ENCODE results near the gene SIRT5.

SIRT5 gene

GRCh38 chr6:13635948-13636658 lies 61.7 kb downstream of the SIRT5 start:
- Histone ChIP-seq H4K20me1 (ENCODE audit: insufficient read depth, low read length) (no peaks in the 10 kb centered on the region), H2AFZ (ENCODE audit: low read length) (no peak overlapping the region), H3K9me3 (replicated peaks; ENCODE audit: insufficient read depth, low read length) (no peaks in the 10 kb centered on the region), H3K27ac (ENCODE audit: low read length) (no peak overlapping the region), H3K9me2 (replicated peaks; ENCODE audit: insufficient read depth, low read length) (no peaks in the 10 kb centered on the region), H3K79me2 (ENCODE audit: low read length) (no peaks in the 10 kb centered on the region), H3F3A (ENCODE audit: insufficient read depth, low read length) (no peaks in the 10 kb centered on the region), H3K4me2 (ENCODE audit: low read depth, low read length) (no peak overlapping the region), H3K4me3 (ENCODE audit: low read length) (no peak overlapping the region), H3K4me1 (ENCODE audit: low read length) (no peaks in the 10 kb centered on the region), H3K9ac (ENCODE audit: low read length) (no peak overlapping the region), H3K36me3 (replicated peaks; ENCODE audit: insufficient read depth, low read length) (0 out of 2 replicates have a peak, but pooled peaks cover 10% of the 10 kb centered on the region), H3K27me3 (replicated peaks; ENCODE audit: insufficient read depth, low read length) (no peaks in the 10 kb centered on the region)
- no peak for TF ChIP-seq EZH2phosphoT487 (IDR thresholded peaks at IDR 0.05; ENCODE audit: low read length)
- TF ChIP-seq CTCF (IDR thresholded peaks at IDR 0.05; ENCODE audit: low read length): no peak
- no peak for TF ChIP-seq EZH2 (optimal IDR thresholded peaks at IDR 0.05; ENCODE audit: low read depth, low read length)
- DNase-seq: no peak

- Histone ChIP-seq H3K27me3 (replicated peaks; ENCODE audit: insufficient read depth, low read length) (no peaks in the 10 kb centered on the region), H3K36me3 (replicated peaks; ENCODE audit: insufficient read depth, low read length) (peaks cover 6% of the 10 kb centered on the region; the same call in 1 of the 2 replicates), H3K9me3 (replicated peaks; ENCODE audit: insufficient read depth, low read length) (no peaks in the 10 kb centered on the region), H3K4me1 (ENCODE audit: low read length) (no peaks in the 10 kb centered on the region), H4K20me1 (ENCODE audit: insufficient read depth, low read length) (no peaks in the 10 kb centered on the region), H3K27ac (ENCODE audit: low read length) (no peak overlapping the region), H3K79me2 (ENCODE audit: low read length) (no peaks in the 10 kb centered on the region), H3K9me2 (replicated peaks; ENCODE audit: insufficient read depth, low read length) (no peaks in the 10 kb centered on the region), H3F3A (ENCODE audit: insufficient read depth, low read length) (no peaks in the 10 kb centered on the region), H3K9ac (ENCODE audit: low read length) (no peak overlapping the region), H3K4me3 (ENCODE audit: low read length) (no peak overlapping the region), H3K4me2 (ENCODE audit: low read depth, low read length) (no peak overlapping the region), H2AFZ (ENCODE audit: low read length) (no peak overlapping the region)
- no peak for TF ChIP-seq EZH2 (optimal IDR thresholded peaks at IDR 0.05; ENCODE audit: low read depth, low read length)
- DNase-seq: no peak
These were observed 63.6 kb downstream of the SIRT5 start for GRCh38 chr6:13638014-13638413.

GRCh38 chr6:13638626-13639025 lies 64.2 kb downstream of the SIRT5 start:
- Histone ChIP-seq H3K9me3 (replicated peaks; ENCODE audit: insufficient read depth, low read length) (no peaks in the 10 kb centered on the region), H2AFZ (ENCODE audit: low read length) (no peak overlapping the region), H3K36me3 (replicated peaks; ENCODE audit: insufficient read depth, low read length) (peaks cover 6% of the 10 kb centered on the region; the same call in 1 of the 2 replicates), H3K4me1 (ENCODE audit: low read length) (no peaks in the 10 kb centered on the region), H3K27ac (ENCODE audit: low read length) (no peak overlapping the region), H3K27me3 (replicated peaks; ENCODE audit: insufficient read depth, low read length) (no peaks in the 10 kb centered on the region), H3F3A (ENCODE audit: insufficient read depth, low read length) (no peaks in the 10 kb centered on the region), H3K9me2 (replicated peaks; ENCODE audit: insufficient read depth, low read length) (no peaks in the 10 kb centered on the region), H4K20me1 (ENCODE audit: insufficient read depth, low read length) (no peaks in the 10 kb centered on the region), H3K4me3 (ENCODE audit: low read length) (no peak overlapping the region), H3K4me2 (ENCODE audit: low read depth, low read length) (no peak overlapping the region), H3K9ac (ENCODE audit: low read length) (no peak overlapping the region), H3K79me2 (ENCODE audit: low read length) (no peaks in the 10 kb centered on the region)
- TF ChIP-seq EZH2phosphoT487 (IDR thresholded peaks at IDR 0.05; ENCODE audit: low read length): no peak
- no peak for TF ChIP-seq CTCF (IDR thresholded peaks at IDR 0.05; ENCODE audit: low read length)
- TF ChIP-seq EZH2 (optimal IDR thresholded peaks at IDR 0.05; ENCODE audit: low read depth, low read length): no peak
- no peak for DNase-seq

- H3K4me1 ChIP-seq (ENCODE audit: low read length): no peaks in the 10 kb centered on the region
- no peaks in the 10 kb centered on the region for H4K20me1 ChIP-seq (ENCODE audit: insufficient read depth, low read length)
- no peak overlapping the region for H3K27ac ChIP-seq (ENCODE audit: low read length)
- H2AFZ ChIP-seq (ENCODE audit: low read length): no peak overlapping the region
- no peak overlapping the region for H3K4me3 ChIP-seq (ENCODE audit: low read length)
- no peaks in the 10 kb centered on the region for H3F3A ChIP-seq (ENCODE audit: insufficient read depth, low read length)
- no peak for DNase-seq
- no peaks in the 10 kb centered on the region for H3K9me3 ChIP-seq (replicated peaks; ENCODE audit: insufficient read depth, low read length)
- no peaks in the 10 kb centered on the region for H3K27me3 ChIP-seq (replicated peaks; ENCODE audit: insufficient read depth, low read length)
- no peak overlapping the region for H3K4me2 ChIP-seq (ENCODE audit: low read depth, low read length)
- H3K9me2 ChIP-seq (replicated peaks; ENCODE audit: insufficient read depth, low read length): no peaks in the 10 kb centered on the region
- TF ChIP-seq EZH2 (optimal IDR thresholded peaks at IDR 0.05; ENCODE audit: low read depth, low read length): no peak
- TF ChIP-seq CTCF (IDR thresholded peaks at IDR 0.05; ENCODE audit: low read length): no peak
- no peak for TF ChIP-seq EZH2phosphoT487 (IDR thresholded peaks at IDR 0.05; ENCODE audit: low read length)
- H3K79me2 ChIP-seq (ENCODE audit: low read length): no peaks in the 10 kb centered on the region
- H3K36me3 ChIP-seq (replicated peaks; ENCODE audit: insufficient read depth, low read length): peaks cover 10% of the 10 kb centered on the region; the same call in 1 of the 2 replicates
- H3K9ac ChIP-seq (ENCODE audit: low read length): no peak overlapping the region
These were observed 66.9 kb downstream of the SIRT5 start for GRCh38 chr6:13641315-13641714.

Data from MM.1S (cell line).